HG03064 (cell line): Measurements from ENCODE around the gene FAM151A.
"Not testable (repeated sequence)": the region's sequence is repeated elsewhere in the genome, so short reads cannot be mapped to it uniquely, and the experiment has no call there.

ENCODE experiments used
- ATAC-seq: cut with Tn5 transposase; IDR thresholded peaks from one replicate; pipeline ENCODE4 v1.9.1; 2021; ENCODE audit warnings: low read depth; ENCODE audit not compliant: unreplicated experiment

The FAM151A gene

DNA sequence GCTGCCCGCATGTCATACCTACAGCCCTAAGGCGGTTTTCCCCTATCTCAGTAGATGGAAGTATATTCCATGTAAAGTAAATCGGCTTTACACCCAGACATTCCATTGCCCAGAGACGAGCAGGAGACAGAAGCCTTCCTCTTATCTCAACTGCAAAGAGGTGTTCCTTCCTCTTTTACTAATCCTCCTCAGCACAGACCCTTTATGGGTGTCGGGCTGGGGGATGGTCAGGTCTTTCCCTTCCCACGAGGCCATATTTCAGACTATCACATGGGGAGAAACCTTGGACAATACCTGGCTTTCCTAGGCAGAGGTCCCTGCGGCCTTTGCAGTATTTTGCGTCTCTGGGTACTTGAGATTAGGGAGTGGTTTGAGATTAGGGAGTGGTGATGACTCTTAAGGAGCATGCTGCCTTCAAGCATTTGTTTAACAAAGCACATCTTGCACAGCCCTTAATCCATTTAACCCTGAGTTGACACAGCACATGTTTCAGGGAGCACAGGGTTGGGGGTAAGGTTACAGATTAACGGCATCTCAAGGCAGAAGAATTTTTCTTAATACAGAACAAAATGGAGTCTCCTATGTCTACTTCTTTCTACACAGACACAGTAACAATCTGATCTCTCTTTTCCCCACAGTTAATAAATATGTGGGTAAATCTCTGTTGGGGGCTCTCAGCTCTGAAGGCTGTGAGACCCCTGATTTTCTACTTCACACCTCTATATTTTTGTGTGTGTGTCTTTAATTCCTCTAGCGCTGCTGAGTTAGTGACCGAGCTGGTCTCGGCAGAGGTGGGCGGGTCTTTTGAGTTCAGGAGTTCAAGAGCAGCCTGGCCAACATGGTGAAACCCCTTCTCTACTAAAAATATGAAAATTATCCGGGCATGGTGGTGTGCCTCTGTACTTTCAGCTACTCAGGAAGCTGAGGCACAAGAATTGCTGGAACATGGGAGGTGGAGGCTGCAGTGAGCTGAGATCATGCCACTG, 13.4 kb upstream of the FAM151A start:
- ATAC-seq: not testable (repeated sequence)

- not testable (repeated sequence) for ATAC-seq
Measured at GRCh38 chr1:54635804-54636203, 12.5 kb upstream of the FAM151A start.

DNA sequence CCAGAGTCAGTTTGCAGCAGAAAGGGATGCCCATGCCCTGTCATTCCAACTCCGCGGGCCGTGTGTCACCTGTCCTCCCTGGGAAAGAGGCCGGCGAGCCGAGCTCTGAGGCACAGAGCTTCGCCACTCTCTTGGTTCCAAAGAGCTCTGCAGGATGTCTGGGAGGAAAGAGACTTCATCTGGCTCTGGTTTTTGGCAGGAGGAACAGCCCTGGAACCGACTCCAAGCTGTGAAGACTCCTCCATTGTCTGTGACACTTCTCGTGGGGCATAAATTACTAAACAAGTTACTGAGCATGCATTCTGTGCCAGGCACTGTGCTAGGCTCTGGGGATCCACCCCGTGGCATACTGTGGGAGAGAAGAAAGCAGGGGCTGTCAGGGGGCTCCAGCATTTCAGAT, 3.9 kb upstream of the FAM151A start:
- ATAC-seq: no peak

DNA sequence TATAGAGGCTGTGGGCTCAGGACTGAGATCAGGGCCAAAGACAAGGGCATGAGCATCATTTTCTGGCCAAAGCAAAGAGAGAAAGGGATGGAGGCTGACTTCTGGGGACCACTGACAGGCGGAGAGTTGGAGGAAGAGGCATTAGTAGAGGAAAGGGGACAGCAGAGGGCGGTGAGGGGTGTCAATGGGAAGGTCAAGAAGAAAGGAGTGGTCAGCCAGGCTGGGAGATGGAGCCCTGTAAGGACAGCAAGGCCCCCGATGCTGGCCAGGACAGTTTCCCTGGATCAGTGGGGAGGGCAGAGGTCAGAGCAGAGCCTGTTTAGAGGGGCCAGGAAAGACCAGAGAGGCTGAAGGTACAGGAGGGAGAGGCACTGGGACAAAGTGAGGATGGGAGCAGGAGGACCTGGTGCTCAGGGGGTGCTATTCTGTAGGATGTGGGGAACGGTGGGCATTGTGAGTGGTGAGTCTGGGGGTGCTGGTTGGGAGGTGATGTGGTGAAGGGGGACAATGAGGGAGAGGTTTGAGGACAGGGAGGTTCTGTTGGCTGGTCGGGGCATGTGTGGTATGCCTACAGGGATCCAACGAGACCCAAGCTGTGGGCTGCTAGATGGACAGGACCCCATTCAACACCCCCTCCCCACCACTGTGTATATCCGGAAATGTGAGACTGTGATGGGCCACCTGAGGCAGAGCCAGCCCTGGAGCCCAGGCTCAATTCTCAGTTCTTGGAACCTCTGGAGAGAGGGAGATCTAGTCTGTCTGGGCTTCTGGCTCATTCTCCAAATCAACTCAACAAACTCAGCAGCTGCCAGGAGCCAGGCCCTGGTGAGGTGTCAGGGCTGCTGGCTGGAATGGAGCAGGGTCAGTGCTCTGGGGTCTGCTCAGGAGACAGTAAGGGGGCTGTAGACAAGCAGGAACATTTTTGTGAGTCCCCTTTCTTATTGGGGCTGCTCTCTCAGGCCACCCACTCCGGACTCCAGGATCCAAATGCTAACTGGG, 1.4 kb upstream of the FAM151A start:
- no peak for ATAC-seq

GRCh38 chr1:54619749-54620148, 3.6 kb downstream of the FAM151A start:
- no peak for ATAC-seq

DNA sequence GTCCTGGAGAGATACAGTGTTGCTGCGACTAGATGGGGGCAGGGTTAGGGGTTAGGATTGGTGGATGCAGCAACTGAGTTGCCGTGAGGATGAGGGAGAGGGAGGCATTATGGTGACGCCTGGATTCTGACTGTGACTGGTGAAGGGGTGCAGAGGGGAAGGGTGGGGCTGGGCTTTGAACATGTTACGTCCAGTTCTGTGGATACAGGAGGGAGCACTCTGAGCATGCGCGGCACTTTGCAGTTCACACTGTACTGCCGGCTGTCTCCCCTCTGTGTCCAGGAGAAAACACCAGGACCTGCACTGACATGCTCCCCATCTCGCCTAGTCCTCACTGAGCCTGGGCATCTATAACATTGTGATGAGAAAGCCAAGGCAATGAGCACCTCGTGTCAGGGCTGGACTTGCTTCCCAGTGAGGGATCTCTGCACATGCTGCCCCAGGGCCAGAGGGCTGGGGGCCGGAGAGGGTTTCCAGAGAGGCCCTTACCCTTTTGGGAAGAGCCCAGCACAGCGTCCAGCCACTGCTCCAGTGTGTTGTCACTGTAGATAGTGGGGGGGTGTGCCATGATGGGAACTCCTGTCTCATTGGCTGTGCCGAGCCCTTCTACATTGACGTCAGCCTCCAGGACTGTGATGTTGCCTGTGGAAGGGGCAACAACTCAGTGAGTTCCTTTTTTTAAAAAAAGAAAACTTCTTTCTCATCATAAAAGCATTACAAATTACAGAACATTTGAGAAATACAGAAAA, 7.6 kb downstream of the FAM151A start:
- no peak for ATAC-seq

- ATAC-seq: no peak
Measured at GRCh38 chr1:54614563-54614962, 8.8 kb downstream of the FAM151A start.

DNA sequence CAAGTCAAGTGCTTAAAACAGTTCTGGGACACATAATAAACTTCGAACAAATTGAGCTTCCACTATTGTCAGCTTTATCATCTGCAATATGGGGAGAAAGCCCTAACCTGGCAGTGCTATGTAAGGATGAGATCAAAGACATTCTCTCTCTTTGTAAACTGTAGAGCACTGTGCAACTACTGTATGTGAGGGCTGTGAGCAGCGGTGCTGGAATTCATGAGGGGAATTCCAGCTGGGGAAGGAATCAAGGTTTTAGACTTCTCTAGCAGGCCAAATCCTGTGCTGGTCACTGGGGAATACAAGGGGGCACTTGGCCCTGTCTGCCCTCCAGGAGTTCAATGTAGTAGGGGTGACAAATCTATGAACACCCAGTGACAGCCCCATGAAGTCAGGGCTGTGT, 9.3 kb downstream of the FAM151A start:
- ATAC-seq: no peak

GRCh38 chr1:54611621-54612020, 11.7 kb downstream of the FAM151A start:
- ATAC-seq: no peak

- no peak for ATAC-seq
Measured at GRCh38 chr1:54610601-54611580, 12.4 kb downstream of the FAM151A start.

DNA sequence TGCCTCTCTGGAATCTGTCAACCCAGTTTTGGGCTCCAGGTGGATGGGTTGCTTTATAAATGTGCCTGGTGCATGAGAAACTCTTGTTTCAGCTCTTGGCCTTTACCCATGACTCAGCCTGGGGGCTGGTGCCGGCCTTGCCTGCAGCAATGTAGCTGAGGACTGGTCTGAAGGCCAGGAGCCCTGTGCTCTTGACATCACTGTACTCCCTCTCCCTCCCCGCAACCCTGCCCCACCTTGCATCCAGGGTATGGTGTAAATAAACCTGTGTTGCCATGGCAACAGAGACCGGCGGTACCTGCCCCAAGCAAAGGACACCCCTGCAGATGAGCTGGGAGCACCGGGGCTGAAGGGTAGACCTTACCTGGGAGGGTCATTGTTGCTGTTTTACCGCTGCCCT, 13.3 kb downstream of the FAM151A start:
- no peak for ATAC-seq

- ATAC-seq: no peak
Measured at GRCh38 chr1:54609301-54609921, 13.9 kb downstream of the FAM151A start.

DNA sequence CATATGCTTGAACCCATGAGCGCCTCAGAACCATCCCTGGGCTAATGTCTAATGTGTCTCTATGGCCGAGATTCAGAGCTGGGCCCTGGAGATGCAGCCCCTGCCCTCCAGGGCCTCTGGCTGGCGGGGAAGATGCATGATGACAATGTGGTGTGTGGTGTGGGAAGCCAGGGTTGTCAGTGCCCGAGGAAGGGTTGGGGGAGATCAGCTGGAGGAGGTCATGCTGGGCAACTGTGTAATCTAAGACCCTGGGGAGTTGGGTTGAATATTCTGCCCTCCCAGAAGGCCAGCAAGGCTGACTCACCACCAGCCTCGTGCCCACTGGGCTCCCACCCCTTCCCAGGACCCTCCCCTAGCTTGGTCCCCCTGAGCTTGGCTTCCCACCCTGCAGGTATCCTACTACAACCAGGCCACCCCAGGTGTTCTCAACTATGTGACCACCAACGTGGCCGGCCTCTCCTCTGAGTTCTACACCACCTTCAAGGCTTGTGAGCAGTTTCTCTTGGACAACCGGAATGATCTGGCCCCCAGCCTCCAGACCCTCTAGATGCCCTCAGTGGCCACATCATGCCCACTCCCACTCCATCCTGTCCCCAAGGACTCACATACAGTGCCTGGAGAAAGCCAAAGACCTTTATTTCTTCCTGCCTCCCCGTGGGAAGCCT, 14.6 kb downstream of the FAM151A start:
- no peak for ATAC-seq

GRCh38 chr1:54607821-54608565, 15.3 kb downstream of the FAM151A start:
- no peak for ATAC-seq

GRCh38 chr1:54606990-54607325, 16.4 kb downstream of the FAM151A start:
- ATAC-seq: no peak

GRCh38 chr1:54606096-54606989, 17.0 kb downstream of the FAM151A start:
- ATAC-seq: no peak
